GM12875 (cell line): ENCODE data around the gene STAU1.

Source experiments
- H3K4me3 ChIP-seq: one replicate; pipeline ENCODE4 v1.5.1; 2011; ENCODE audit warnings: low read depth, low read length, control low read depth
- CTCF ChIP-seq: IDR thresholded peaks from 2 replicates; pipeline ENCODE4 v1.5.1; 2011; ENCODE audit warnings: low read depth, mild to moderate bottlenecking, control low read depth, inconsistent platforms, low read length, moderate library complexity, borderline replicate concordance; ENCODE audit not compliant: insufficient read depth

The STAU1 gene

DNA sequence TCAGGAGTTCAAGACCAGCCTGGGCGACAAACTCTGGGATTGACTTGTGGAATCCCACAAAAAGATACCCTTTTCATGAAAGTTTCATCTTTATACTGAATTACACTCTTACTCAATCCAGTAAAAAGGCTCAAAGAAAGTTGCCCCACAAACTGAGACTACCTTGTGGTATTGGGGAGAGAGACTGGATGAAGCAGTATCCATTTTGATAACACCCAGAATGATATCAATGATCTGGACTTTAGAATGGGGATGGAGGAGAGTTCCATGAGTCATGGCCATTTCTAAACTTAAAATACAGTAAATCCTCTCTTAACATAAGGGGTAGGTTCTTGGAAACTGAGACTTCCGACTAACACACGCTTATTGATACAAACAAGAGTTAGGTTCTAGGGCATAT, 4.7 kb downstream of the STAU1 start:
- H3K4me3 ChIP-seq: no peak overlapping the region
- no peak for TF ChIP-seq CTCF

GRCh38 chr20:49181265-49181877, 6.8 kb downstream of the STAU1 start:
- TF ChIP-seq CTCF: no peak
- no peak overlapping the region for H3K4me3 ChIP-seq

DNA sequence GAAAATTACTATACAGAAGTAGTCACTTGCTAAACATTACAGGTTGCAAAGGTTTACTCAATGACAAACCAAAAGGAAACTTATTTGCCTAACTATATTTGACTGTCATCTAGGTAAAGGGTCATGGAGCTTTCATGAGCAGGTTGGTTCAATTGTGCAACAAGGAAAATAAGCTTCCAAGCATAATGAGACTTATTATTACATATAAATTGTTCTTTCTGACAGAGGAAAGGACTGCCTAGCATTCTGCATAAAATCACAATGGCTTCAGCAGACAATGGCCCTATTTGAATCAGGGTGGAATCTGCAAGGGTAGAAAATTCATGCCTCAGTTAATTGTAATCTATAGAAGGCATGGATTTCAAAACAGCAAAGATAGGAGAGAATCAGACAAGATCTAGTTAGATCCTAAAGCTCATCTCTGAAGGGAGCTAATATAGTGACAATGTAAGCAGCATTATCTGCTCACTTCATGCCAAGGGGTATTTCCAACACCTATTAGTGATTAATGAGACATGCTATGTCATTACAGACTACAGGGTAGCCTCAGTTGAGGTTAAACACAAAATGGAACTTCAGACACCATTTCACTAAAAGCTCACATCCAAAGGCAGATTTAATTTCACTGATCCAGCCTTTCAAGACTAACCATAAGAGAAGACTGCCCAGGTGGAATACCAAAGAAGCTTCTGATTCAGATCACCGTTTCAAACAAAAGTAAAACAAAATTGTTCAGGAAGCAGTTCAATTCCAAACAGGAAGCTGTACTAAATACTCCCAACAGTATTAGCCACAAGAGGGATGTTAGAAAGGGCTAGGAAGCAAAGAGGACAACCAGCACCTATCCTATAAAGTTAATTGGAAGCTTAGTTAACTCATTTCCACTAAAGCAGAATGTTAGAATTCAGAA, 8.5 kb downstream of the STAU1 start:
- TF ChIP-seq CTCF: no peak
- no peak overlapping the region for H3K4me3 ChIP-seq

- H3K4me3 ChIP-seq: no peak overlapping the region
- TF ChIP-seq CTCF: no peak
Measured at GRCh38 chr20:49174183-49174582, 14.0 kb downstream of the STAU1 start.

GRCh38 chr20:49172413-49172812, 15.7 kb downstream of the STAU1 start:
- no peak overlapping the region for H3K4me3 ChIP-seq
- TF ChIP-seq CTCF: no peak

DNA sequence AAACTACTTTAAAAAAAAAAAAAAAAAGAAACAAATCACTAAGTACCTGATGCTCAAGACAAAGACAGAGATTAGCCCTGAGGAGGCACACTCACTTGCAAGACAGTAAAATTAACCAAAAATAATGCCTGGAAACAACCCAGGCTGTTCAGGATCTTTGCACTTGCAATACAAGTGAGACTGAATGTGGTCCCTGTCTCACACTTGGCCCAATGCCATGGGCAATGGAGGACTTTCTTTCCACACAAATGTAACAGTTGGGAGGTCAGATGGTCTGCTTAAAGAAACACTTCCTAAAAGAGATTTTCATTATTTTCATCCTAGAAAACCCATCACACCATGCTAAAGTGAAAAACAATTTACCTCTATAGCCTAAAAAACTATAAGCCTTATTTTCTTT, 16.2 kb downstream of the STAU1 start:
- TF ChIP-seq CTCF: no peak
- no peak overlapping the region for H3K4me3 ChIP-seq

DNA sequence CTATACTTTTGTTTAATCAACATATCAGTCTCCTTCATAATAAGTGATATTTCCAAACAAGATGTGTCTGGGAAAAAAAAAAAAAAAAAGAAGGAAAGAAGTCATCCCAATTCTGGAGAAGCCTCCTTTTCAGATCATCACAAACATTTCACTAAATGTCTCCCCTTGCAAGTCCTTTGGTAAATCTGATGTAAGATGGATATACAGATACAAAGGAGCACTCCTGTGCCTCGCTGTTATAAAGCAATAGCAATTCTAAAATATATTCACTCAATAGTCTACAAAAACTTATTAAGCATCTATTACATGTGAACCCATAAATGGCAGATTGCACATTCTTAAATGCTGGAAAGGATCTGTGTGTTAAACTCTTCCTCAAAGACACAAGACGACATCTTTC, 17.4 kb downstream of the STAU1 start:
- TF ChIP-seq CTCF: no peak
- no peak overlapping the region for H3K4me3 ChIP-seq
